GM12878 (cell line): ENCODE measurements around the gene NADSYN1. TPM values are rescaled to one million over a fixed set of nuclear protein-coding genes. Genes with fewer than 3 reads are reported as not detected.

ENCODE experiments used
- ATAC-seq: fragments of 200-7000 bp; cut with Tn5 transposase; 3 replicates; pipeline ENCODE4 v1.9.1; 2020; ENCODE audit warnings: mild to moderate bottlenecking, moderate library complexity
- BruUV-seq: library from RNA; stranded (reverse); fragments of 400-500 nt; replicated peaks from 2 replicates; lab custom pipeline; 2021; lab: Mats Ljungman, UMichigan
- CTCF ChIA-PET: fragments of 300-600 bp; sonication (Branson Sonifier 250); formaldehyde crosslinking; extraction: SDS; loops from one replicate; lab custom pipeline; 2021; ENCODE audit warnings: inconsistent platforms; lab: Yijun Ruan, JAX
- POLR2A ChIA-PET: fragments of 350-600 bp; formaldehyde crosslinking; extraction: SDS; loops from one replicate; lab custom pipeline; 2021; ENCODE audit warnings: inconsistent platforms; lab: Charles Lee
- RAD21 ChIA-PET: fragments of 300-600 bp; sonication (Branson Sonifier 250); formaldehyde crosslinking; loops from one replicate; lab custom pipeline; 2023; ENCODE audit warnings: antibody characterized with exemption; ENCODE audit not compliant: unreplicated experiment; lab: Charles Lee
- SMC1A ChIA-PET: fragments of 300-600 bp; sonication (Branson Sonifier 250); formaldehyde crosslinking; loops from one replicate; lab custom pipeline; 2023; ENCODE audit not compliant: unreplicated experiment, uncharacterized antibody; lab: Charles Lee
- DNase-seq: peaks from one replicate; pipeline ENCODE4 v3.0.0-alpha.2; 2011; ENCODE audit warnings: low read depth, low spot score
- FAIRE-seq: peaks from 3 replicates; lab custom pipeline; 2011; peaks lifted over from hg19 to GRCh38; lab: Jason Lieb, UNC
- H2AFZ ChIP-seq: 2 replicates; pipeline ENCODE4 v1.6.0; 2011; ENCODE audit warnings: low read depth, low read length, control low read depth; ENCODE audit not compliant: control insufficient read depth
- H3K27ac ChIP-seq: 2 replicates; pipeline ENCODE4 v1.5.1; 2011; ENCODE audit warnings: control low read depth; ENCODE audit not compliant: control insufficient read depth, insufficient read depth
- H3K27me3 ChIP-seq, 2 experiments: replicated peaks in 1 of 2; 2 replicates each; pipeline versions ENCODE4 v1.6.0 to v1.6.1; 2011; ENCODE audit warnings: low read length in 1 of 2; ENCODE audit not compliant: control insufficient read depth in 2 of 2, insufficient read depth in 2 of 2
- H3K36me3 ChIP-seq, 2 experiments: 2 replicates each; pipeline ENCODE4 v1.5.1; 2011; ENCODE audit warnings: low read length in 1 of 2; ENCODE audit not compliant: control insufficient read depth in 2 of 2, insufficient read depth in 2 of 2
- H3K4me1 ChIP-seq: 2 replicates; pipeline ENCODE4 v1.6.1; 2011; ENCODE audit warnings: mild to moderate bottlenecking, low read length, moderate library complexity, mixed read lengths; ENCODE audit not compliant: control insufficient read depth, insufficient read depth
- H3K4me2 ChIP-seq: 2 replicates; pipeline ENCODE4 v1.6.0; 2011; ENCODE audit warnings: control low read depth; ENCODE audit not compliant: control insufficient read depth, insufficient read depth
- H3K4me3 ChIP-seq: fragments of 200-600 bp; sonication (generic); 2 replicates; pipeline ENCODE4 v1.5.1; 2016
- H3K79me2 ChIP-seq: 2 replicates; pipeline ENCODE4 v1.6.0; 2011; ENCODE audit warnings: low read length; ENCODE audit not compliant: control insufficient read depth, insufficient read depth
- H3K9ac ChIP-seq: 2 replicates; pipeline ENCODE4 v1.8.0; 2011; ENCODE audit warnings: low read length, control low read depth, mixed read lengths; ENCODE audit not compliant: control insufficient read depth, insufficient read depth
- H3K9me3 ChIP-seq: replicated peaks from 3 replicates; pipeline ENCODE4 v1.5.1; 2011; ENCODE audit warnings: mild to moderate bottlenecking, low read length; ENCODE audit not compliant: control insufficient read depth, insufficient read depth
- H4K20me1 ChIP-seq: 2 replicates; pipeline ENCODE4 v1.6.0; 2011; ENCODE audit not compliant: control insufficient read depth, insufficient read depth
- FOS ChIP-seq: IDR thresholded peaks from 3 replicates; pipeline ENCODE4 v1.6.1; 2011; ENCODE audit warnings: borderline replicate concordance; ENCODE audit not compliant: insufficient read length; ENCODE audit errors: extremely low read depth
- PML ChIP-seq: IDR thresholded peaks from 2 replicates; pipeline ENCODE4 v1.6.1; 2012; ENCODE audit warnings: low read length, inconsistent platforms
- SP1 ChIP-seq: IDR thresholded peaks from one replicate; pipeline ENCODE4 v1.6.1; 2011; ENCODE audit warnings: low read depth, low read length
- ZNF274 ChIP-seq: IDR thresholded peaks from one replicate; pipeline ENCODE4 v1.8.0; 2011; ENCODE audit not compliant: insufficient read length, insufficient read depth
- WGBS: methylation state at CpG from one replicate; pipeline ENCODE4 v1.1.6; 2016; ENCODE audit warnings: low lambda C conversion rate; ENCODE audit not compliant: insufficient replicate concordance, insufficient coverage; ENCODE audit errors: missing lambda C conversion rate; 5-methylcytosine and 5-hydroxymethylcytosine counted together
- in situ Hi-C: fragments of 300-500 bp; cut with MboI; formaldehyde crosslinking; loops from 9 replicates; pipeline ENCODE4 v1.14.3; 2018; ENCODE audit warnings: mixed read lengths
- intact Hi-C: fragments of 100-400 bp; cut with micrococcal nuclease; formaldehyde crosslinking; loops from one replicate; pipeline ENCODE4 v1.14.2; 2022; ENCODE audit not compliant: unreplicated experiment
- polyA plus RNA-seq, 11 experiments: library from polyadenylated mRNA; depleted of rRNA in 4 of 11; unstranded in 6 of 11; stranded (reverse) in 5 of 11; fragments of >200 nt; fragmentation: Nextera tagmentation in 4 of 11; fragmentation: Illumina TruSeq in 1 of 11; extraction: Ambion mirVana in 4 of 11; extraction: Trizol in 1 of 11; gene quantifications; 1 replicate in 1 of 11; 2 replicates in 10 of 11; pipeline versions ENCODE4 v1.2.1 to v1.2.3, GENCODE V29; 2011 to 2016; ENCODE audit warnings: inconsistent platforms in 2 of 11, missing spikeins in 2 of 11, low read depth in 1 of 11
- total RNA-seq, 4 experiments: library from RNA; depleted of rRNA in 3 of 4; stranded (reverse); fragments of >200 nt in 3 of 4; fragmentation: Illumina TruSeq in 1 of 4; extraction: Trizol in 1 of 4; gene quantifications; 2 replicates each; pipeline versions ENCODE4 v1.2.1 to v1.2.3, GENCODE V29; 2013 to 2021
- TF ChIP-seq, protein P1 (sequence below): fragments of 150-350 bp; IDR thresholded peaks from 2 replicates; pipeline ENCODE4 v1.6.1; 2014; ENCODE audit warnings: mild to moderate bottlenecking, low read depth, low read length

NADSYN1 gene
- total and polyA plus RNA-seq, 10 of the 15 experiments (the other 5 are each of a cell fraction or from before 2014, with no cell fraction given): 12.2 to 90.2 (median 69.5) TPM

DNA sequence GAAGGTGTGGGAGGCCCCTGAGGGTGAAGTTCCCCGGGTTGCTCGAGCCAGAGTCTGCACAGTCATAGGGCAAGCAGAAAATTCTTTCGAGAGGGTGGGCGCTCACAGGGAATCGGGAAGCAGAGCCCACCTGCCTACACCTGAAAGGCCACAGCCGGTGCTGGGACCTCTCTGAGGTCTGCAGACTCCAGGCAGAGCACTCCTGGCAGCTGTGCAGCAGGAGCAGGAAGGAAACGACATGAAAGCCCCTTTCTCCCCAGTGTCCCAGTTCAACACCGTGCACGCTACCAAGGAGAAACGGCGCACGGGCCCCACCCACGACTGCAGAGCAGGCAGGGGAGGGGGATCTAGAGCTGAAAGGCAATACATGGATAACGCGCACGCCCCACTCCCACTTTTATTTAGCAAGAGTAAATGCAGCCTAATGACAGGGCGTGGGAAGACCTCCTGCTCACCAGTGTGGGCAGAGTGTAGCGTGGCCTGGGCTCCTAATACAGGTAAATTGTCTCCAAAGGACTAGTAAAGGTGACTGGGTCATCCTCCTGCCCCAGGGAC, 18.4 kb upstream of the NADSYN1 start:
- no peak overlapping the region for H2AFZ ChIP-seq
- peaks cover 3 to 7% of the 10 kb centered on the region in 2 experiments; a peak in 3 of 4 replicates for H3K36me3 ChIP-seq
- CTCF ChIA-PET: interaction anchor here (1.7 kb wide), 1 partner anchor 129 kb away, joined by 5 read pairs; no protein-coding TSS in a partner anchor
- intact Hi-C loops: no loop called here
- H4K20me1 ChIP-seq: no peaks in the 10 kb centered on the region
- H3K9ac ChIP-seq: no peak overlapping the region
- H3K27me3 ChIP-seq: no peaks in the 10 kb centered on the region
- WGBS: 86% methylated on average over 18 of the region's 18 CpGs
- ATAC-seq: no peak
- H3K27ac ChIP-seq: no peak overlapping the region
- H3K9me3 ChIP-seq: no peaks in the 10 kb centered on the region
- no peak for TF ChIP-seq FOS
- TF ChIP-seq, protein P1, sequence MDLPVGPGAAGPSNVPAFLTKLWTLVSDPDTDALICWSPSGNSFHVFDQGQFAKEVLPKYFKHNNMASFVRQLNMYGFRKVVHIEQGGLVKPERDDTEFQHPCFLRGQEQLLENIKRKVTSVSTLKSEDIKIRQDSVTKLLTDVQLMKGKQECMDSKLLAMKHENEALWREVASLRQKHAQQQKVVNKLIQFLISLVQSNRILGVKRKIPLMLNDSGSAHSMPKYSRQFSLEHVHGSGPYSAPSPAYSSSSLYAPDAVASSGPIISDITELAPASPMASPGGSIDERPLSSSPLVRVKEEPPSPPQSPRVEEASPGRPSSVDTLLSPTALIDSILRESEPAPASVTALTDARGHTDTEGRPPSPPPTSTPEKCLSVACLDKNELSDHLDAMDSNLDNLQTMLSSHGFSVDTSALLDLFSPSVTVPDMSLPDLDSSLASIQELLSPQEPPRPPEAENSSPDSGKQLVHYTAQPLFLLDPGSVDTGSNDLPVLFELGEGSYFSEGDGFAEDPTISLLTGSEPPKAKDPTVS: no peak
- no peak for TF ChIP-seq PML
- no peak for TF ChIP-seq SP1
- TF ChIP-seq ZNF274: no peak
- POLR2A ChIA-PET: no interaction called here
- in situ Hi-C loops: no loop called here
- no peak overlapping the region for H3K4me3 ChIP-seq
- DNase-seq: no peak
- no peak for FAIRE-seq
- no peaks in the 10 kb centered on the region for H3K79me2 ChIP-seq
- no peaks in the 10 kb centered on the region for H3K4me1 ChIP-seq
- H3K4me2 ChIP-seq: no peak overlapping the region
- RAD21 ChIA-PET: no interaction called here
- BruUV-seq: TSS peak; percentile 63
- SMC1A ChIA-PET: no interaction called here
